ENCODE results near the gene COX14. TPM values are rescaled to one million over a fixed set of nuclear protein-coding genes. Genes with fewer than 3 reads are reported as not detected.
"Not testable (repeated sequence)": the region's sequence is repeated elsewhere in the genome, so short reads cannot be mapped to it uniquely, and the experiment has no call there.

Gene COX14
- total RNA-seq, 2 donors from 2014 or later: 40.1 to 45.1 TPM

- no peak for DNase-seq
- Mint-ChIP-seq H3K27me3 (peaks cover 5% of the 10 kb centered on the region), H3K27ac (no peak overlapping the region)
Observed at GRCh38 chr12:50077099-50077498, 34.9 kb upstream of the COX14 start.

GRCh38 chr12:50078281-50078680, 33.8 kb upstream of the COX14 start:
- no peaks in the 10 kb centered on the region for H3K9me3 ChIP-seq (ENCODE audit: control insufficient read depth, low read length, poor library complexity, severe bottlenecking)
- no peak for ATAC-seq
- Mint-ChIP-seq H3K27ac (no peak overlapping the region), H3K4me3 (no peak overlapping the region), H3K27me3 (peaks cover 5% of the 10 kb centered on the region), H3K4me1 (peaks cover 8% of the 10 kb centered on the region), H3K36me3 (ENCODE audit: low read depth) (no peaks in the 10 kb centered on the region)
- DNase-seq: no peak

More at GRCh38 chr12:50077099-50077498, 34.9 kb upstream of the COX14 start:
- H3K36me3 Mint-ChIP-seq (ENCODE audit: low read depth): no peaks in the 10 kb centered on the region
- H3K9me3 ChIP-seq (ENCODE audit: control insufficient read depth, low read length, poor library complexity, severe bottlenecking): no peaks in the 10 kb centered on the region
- no peak overlapping the region for H3K4me3 Mint-ChIP-seq
- H3K4me1 Mint-ChIP-seq: peaks cover 8% of the 10 kb centered on the region
- ATAC-seq: no peak

- no peak for ATAC-seq
- Mint-ChIP-seq H3K4me3 (no peak overlapping the region), H3K27ac (peak overlapping the region; percentile 51), H3K36me3 (ENCODE audit: low read depth) (no peaks in the 10 kb centered on the region), H3K4me1 (peaks cover 11% of the 10 kb centered on the region), H3K27me3 (peaks cover 5% of the 10 kb centered on the region)
- no peak for DNase-seq
- no peaks in the 10 kb centered on the region for H3K9me3 ChIP-seq (ENCODE audit: control insufficient read depth, low read length, poor library complexity, severe bottlenecking)
Observed at GRCh38 chr12:50079771-50080170, 32.3 kb upstream of the COX14 start.

- ATAC-seq (no peak), DNase-seq (no peak)
- H3K27ac Mint-ChIP-seq: peak overlapping the region; percentile 62
- H3K4me1 Mint-ChIP-seq: peaks cover 15% of the 10 kb centered on the region
- H3K27me3 Mint-ChIP-seq: peaks cover 4% of the 10 kb centered on the region
- H3K9me3 ChIP-seq (ENCODE audit: control insufficient read depth, low read length, poor library complexity, severe bottlenecking): no peaks in the 10 kb centered on the region
- peaks cover 2% of the 10 kb centered on the region for H3K36me3 Mint-ChIP-seq (ENCODE audit: low read depth)
- H3K4me3 Mint-ChIP-seq: peak overlapping the region; percentile 25
Observed at GRCh38 chr12:50081096-50081808, 30.8 kb upstream of the COX14 start.

GRCh38 chr12:50082644-50083043, 29.4 kb upstream of the COX14 start:
- Mint-ChIP-seq H3K27ac (peak overlapping the region; percentile 62), H3K36me3 (ENCODE audit: low read depth) (peaks cover 2% of the 10 kb centered on the region), H3K27me3 (no peaks in the 10 kb centered on the region), H3K4me3 (no peak overlapping the region), H3K4me1 (peaks cover 16% of the 10 kb centered on the region)
- H3K9me3 ChIP-seq (ENCODE audit: control insufficient read depth, low read length, poor library complexity, severe bottlenecking): no peaks in the 10 kb centered on the region
- ATAC-seq: no peak
- DNase-seq: no peak

- no peaks in the 10 kb centered on the region for H3K9me3 ChIP-seq (ENCODE audit: control insufficient read depth, low read length, poor library complexity, severe bottlenecking)
- H3K4me1 Mint-ChIP-seq: peaks cover 21% of the 10 kb centered on the region
- H3K36me3 Mint-ChIP-seq (ENCODE audit: low read depth): peaks cover 2% of the 10 kb centered on the region
- H3K27ac Mint-ChIP-seq: peak overlapping the region; percentile 62
- DNase-seq: no peak
- H3K4me3 Mint-ChIP-seq: peak overlapping the region; percentile 70
- no peaks in the 10 kb centered on the region for H3K27me3 Mint-ChIP-seq
- no peak for ATAC-seq
Observed at GRCh38 chr12:50083301-50083700, 28.7 kb upstream of the COX14 start.

- H3K27ac Mint-ChIP-seq: peak overlapping the region; percentile 86
- H3K36me3 Mint-ChIP-seq (ENCODE audit: low read depth); H3K9me3 ChIP-seq (ENCODE audit: control insufficient read depth, low read length, poor library complexity, severe bottlenecking); H3K27me3 Mint-ChIP-seq; DNase-seq; ATAC-seq: not testable (repeated sequence)
- H3K4me3 Mint-ChIP-seq: peak overlapping the region; percentile 95
- peaks cover 26% of the 10 kb centered on the region for H3K4me1 Mint-ChIP-seq
Observed at GRCh38 chr12:50084409-50084774, 27.6 kb upstream of the COX14 start.

- ATAC-seq: peak; percentile 90
- peaks cover 2% of the 10 kb centered on the region for H3K36me3 Mint-ChIP-seq (ENCODE audit: low read depth)
- H3K4me1 Mint-ChIP-seq: peaks cover 26% of the 10 kb centered on the region
- no peaks in the 10 kb centered on the region for H3K9me3 ChIP-seq (ENCODE audit: control insufficient read depth, low read length, poor library complexity, severe bottlenecking)
- peak within 1 kb of the TSS; percentile 95 for H3K4me3 Mint-ChIP-seq
- no peaks in the 10 kb centered on the region for H3K27me3 Mint-ChIP-seq
- DNase-seq: peak; percentile 75 to 81 (median 77)
- peak within 1 kb of the TSS; percentile 86 for H3K27ac Mint-ChIP-seq
Observed at GRCh38 chr12:50084775-50085614, 27.0 kb upstream of the COX14 start, which contains the start of gene SMARCD1. Gene SMARCD1, plus strand, starts transcription at chr12:50085342. Its CDS starts 28 bp downstream, at chr12:50085370.

- ATAC-seq (peak; percentile 5), DNase-seq (no peak)
- H3K27me3 Mint-ChIP-seq: no peaks in the 10 kb centered on the region
- H3K4me1 Mint-ChIP-seq: peaks cover 26% of the 10 kb centered on the region
- no peaks in the 10 kb centered on the region for H3K9me3 ChIP-seq (ENCODE audit: control insufficient read depth, low read length, poor library complexity, severe bottlenecking)
- peak overlapping the region; percentile 95 for H3K4me3 Mint-ChIP-seq
- H3K36me3 Mint-ChIP-seq (ENCODE audit: low read depth): peaks cover 2% of the 10 kb centered on the region
- peak overlapping the region; percentile 86 for H3K27ac Mint-ChIP-seq
Observed at GRCh38 chr12:50085615-50086072, 26.4 kb upstream of the COX14 start.

GRCh38 chr12:50086148-50086547, 25.9 kb upstream of the COX14 start:
- H3K36me3 Mint-ChIP-seq (ENCODE audit: low read depth): peaks cover 2% of the 10 kb centered on the region
- H3K27me3 Mint-ChIP-seq: no peaks in the 10 kb centered on the region
- no peak for DNase-seq
- peak overlapping the region; percentile 86 for H3K27ac Mint-ChIP-seq
- no peak for ATAC-seq
- H3K4me1 Mint-ChIP-seq: peaks cover 26% of the 10 kb centered on the region
- H3K9me3 ChIP-seq (ENCODE audit: control insufficient read depth, low read length, poor library complexity, severe bottlenecking): no peaks in the 10 kb centered on the region
- peak overlapping the region; percentile 95 for H3K4me3 Mint-ChIP-seq

GRCh38 chr12:50087151-50087550, 24.9 kb upstream of the COX14 start:
- Mint-ChIP-seq H3K36me3 (ENCODE audit: low read depth) (peaks cover 2% of the 10 kb centered on the region), H3K27ac (no peak overlapping the region), H3K27me3 (no peaks in the 10 kb centered on the region), H3K4me1 (peaks cover 24% of the 10 kb centered on the region), H3K4me3 (no peak overlapping the region)
- H3K9me3 ChIP-seq (ENCODE audit: control insufficient read depth, low read length, poor library complexity, severe bottlenecking): no peaks in the 10 kb centered on the region
- ATAC-seq (no peak), DNase-seq (no peak)

- peaks cover 2% of the 10 kb centered on the region for H3K36me3 Mint-ChIP-seq (ENCODE audit: low read depth)
- H3K4me1 Mint-ChIP-seq: peaks cover 24% of the 10 kb centered on the region
- H3K27me3 Mint-ChIP-seq: no peaks in the 10 kb centered on the region
- DNase-seq (no peak), ATAC-seq (no peak)
- peak overlapping the region; percentile 72 for H3K27ac Mint-ChIP-seq
- H3K9me3 ChIP-seq (ENCODE audit: control insufficient read depth, low read length, poor library complexity, severe bottlenecking): no peaks in the 10 kb centered on the region
- no peak overlapping the region for H3K4me3 Mint-ChIP-seq
Observed at GRCh38 chr12:50087995-50088394, 24.0 kb upstream of the COX14 start.

- peaks cover 2% of the 10 kb centered on the region for H3K36me3 Mint-ChIP-seq (ENCODE audit: low read depth)
- peak in 1 of 3 donors; percentile 41 for DNase-seq
- H3K27ac Mint-ChIP-seq: no peak overlapping the region
- peaks cover 21% of the 10 kb centered on the region for H3K4me1 Mint-ChIP-seq
- no peaks in the 10 kb centered on the region for H3K27me3 Mint-ChIP-seq
- peak; percentile 43 for ATAC-seq
- no peaks in the 10 kb centered on the region for H3K9me3 ChIP-seq (ENCODE audit: control insufficient read depth, low read length, poor library complexity, severe bottlenecking)
- no peak overlapping the region for H3K4me3 Mint-ChIP-seq
Observed at GRCh38 chr12:50088577-50089335, 23.3 kb upstream of the COX14 start.
